ELF-1 (cell line): ENCODE results near the gene EFCAB5.
"Not testable (repeated sequence)": the region's sequence is repeated elsewhere in the genome, so short reads cannot be mapped to it uniquely, and the experiment has no call there.

Experiments used
- DNase-seq: peaks from one replicate; pipeline ENCODE4 v3.0.0-alpha.2; 2016; ENCODE audit warnings: low read depth, low spot score

Gene EFCAB5

DNA sequence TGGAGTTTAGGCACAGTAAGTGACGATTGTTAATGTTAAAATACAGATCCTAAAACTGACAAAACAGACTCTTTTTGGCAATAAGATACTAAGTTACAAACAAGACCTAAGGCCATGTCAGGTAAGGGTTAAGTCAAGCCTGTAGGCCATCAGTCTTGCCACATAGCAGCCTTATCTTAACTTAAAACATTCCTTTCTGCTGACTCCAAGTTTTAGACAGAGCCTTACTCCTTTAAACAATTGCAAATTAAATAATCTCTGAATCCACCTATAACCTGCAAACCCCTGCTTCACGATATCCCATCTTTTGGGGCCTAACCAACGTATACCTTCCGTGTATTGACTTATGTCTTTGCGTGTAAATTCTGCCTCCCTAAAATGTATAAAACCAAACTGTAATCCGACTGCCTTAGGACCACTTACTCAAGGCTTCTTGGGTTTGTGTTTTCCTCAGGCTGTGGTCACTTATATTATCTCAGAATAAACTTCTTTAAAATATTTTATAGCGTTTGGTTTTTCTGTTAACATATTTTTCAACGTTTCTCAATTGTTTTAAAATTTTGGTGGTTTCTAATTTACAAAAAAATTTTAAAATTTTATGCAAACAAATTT lies 64.4 kb downstream of the EFCAB5 start:
- DNase-seq, result peak; percentile 50

DNA sequence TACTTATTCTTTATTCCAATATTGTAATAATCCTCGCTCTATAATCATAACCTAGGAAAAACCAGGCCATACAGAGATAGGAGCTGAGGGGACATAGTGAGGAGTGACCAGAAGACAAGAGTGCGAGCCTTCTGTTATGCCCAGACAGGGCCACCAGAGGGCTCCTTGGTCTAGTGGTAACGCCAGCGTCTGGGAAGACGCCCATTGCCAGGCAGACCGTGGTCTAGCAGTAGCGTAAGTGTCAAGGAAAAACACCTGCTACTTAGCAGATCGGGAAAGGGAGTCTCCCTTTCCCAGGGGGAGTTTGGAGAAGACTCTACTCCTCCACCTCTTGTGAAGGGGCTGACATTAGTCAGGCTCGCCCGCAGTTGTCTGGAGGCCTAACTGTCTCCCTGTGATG lies 70.5 kb downstream of the EFCAB5 start:
- peak; percentile 5 for DNase-seq

DNA sequence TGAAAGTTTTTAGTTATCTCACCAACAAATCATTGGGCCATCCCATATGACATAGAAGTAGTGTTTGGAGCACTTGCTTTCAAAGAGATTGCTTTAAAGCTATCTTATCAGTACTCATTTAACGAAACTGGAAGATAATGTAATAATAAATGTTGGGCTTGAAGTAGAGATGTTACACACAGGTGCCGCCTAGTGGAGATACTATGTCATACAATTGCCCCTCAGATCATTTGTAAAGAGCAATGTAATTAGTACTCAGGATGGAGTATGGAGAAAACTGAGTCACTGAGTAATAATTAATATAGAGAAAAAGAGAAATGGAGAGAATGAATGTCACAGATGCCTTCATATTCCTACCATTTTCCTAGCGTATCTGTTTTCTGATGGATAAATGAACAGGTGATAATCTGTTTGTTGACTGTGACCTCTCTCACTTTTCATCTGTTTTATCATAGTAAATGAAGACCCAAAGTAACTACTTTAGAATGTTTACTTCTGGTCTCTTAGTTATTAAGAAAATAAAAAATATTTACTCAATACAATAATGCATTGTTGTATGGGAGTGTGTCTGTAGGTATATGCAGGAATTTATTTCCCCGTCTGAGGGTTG lies 80.4 kb downstream of the EFCAB5 start:
- no peak for DNase-seq

DNA sequence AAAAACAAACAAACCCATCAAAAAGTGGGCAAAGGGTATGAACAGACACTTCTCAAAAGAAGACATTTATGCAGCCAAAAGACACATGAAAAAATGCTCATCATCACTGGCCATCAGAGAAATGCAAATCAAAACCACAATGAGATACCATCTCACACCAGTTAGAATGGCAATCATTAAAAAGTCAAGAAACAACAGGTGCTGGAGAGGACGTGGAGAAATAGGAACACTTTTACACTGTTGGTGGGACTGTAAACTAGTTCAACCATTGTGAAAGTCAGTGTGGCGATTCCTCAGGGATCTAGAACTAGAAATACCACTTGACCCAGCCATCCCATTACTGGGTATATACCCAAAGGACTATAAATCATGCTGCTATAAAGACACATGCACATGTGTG lies 83.9 kb downstream of the EFCAB5 start:
- DNase-seq, result not testable (repeated sequence)

DNA sequence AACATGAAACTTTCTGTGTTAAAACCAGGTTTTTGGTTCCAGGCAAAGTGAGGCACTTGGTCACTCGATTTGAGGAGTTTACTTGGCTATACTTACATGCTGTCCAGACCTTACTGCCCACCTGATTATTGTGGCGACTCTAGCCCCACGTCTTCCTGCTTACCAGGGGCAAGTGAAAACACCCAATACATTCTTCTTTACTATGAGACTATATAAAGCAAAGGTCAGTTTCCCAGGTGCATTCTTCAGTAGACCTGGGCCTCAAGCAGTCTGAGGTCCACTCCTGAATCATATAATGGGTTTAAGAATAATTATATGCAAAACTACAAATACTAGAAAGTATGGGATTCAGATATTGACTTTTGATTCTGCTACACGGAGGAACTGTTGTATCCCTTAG lies 86.2 kb downstream of the EFCAB5 start:
- no peak for DNase-seq

DNA sequence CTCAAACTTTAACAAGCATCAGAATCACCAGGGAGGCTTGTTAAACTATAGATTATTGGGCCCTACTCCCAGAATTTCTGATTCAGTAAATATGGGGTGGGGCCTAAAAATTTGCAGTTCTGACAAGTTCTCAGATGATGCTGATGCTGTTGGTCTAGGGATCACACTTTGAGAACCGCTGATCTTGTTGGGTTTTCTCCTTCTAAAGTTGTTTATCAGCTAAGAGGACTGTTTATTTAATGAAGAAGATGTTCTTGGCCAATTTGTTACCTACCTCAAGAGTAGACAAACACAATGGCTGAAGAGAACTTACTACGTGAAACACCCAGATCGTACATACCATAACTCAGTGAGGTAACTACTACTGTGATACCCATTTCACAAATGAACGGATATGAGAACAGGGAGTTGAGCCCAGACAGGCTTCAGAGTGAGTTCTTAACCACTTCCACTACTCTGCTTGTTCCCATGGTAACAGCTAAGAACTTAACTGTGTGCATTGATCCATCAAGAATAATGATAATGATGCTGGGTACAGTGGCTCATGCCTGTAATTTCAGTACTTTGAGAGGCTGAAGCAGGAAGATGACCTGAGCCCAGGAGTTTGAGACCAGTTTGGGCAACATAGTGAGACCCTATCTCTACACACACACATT lies 89.9 kb downstream of the EFCAB5 start:
- no peak for DNase-seq

DNA sequence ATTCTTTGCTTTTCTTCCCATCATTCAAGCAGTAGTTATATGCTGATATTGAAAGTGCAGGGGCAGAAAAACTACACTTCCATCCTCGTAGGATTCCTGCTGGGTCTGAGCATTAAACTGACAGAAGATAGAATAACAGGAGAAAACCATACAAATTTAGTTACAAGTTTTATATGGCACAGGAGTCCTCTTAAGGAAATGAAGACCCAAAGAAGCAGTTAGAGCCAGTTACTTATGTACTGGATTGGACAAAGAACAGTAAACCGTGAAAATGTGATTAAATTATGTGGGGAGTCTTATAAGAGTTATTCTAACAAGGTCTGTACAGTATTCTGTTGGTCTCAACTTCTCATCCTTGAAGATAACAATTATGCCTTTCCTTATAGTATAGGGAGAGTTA lies 93.9 kb downstream of the EFCAB5 start:
- DNase-seq, result no peak

DNA sequence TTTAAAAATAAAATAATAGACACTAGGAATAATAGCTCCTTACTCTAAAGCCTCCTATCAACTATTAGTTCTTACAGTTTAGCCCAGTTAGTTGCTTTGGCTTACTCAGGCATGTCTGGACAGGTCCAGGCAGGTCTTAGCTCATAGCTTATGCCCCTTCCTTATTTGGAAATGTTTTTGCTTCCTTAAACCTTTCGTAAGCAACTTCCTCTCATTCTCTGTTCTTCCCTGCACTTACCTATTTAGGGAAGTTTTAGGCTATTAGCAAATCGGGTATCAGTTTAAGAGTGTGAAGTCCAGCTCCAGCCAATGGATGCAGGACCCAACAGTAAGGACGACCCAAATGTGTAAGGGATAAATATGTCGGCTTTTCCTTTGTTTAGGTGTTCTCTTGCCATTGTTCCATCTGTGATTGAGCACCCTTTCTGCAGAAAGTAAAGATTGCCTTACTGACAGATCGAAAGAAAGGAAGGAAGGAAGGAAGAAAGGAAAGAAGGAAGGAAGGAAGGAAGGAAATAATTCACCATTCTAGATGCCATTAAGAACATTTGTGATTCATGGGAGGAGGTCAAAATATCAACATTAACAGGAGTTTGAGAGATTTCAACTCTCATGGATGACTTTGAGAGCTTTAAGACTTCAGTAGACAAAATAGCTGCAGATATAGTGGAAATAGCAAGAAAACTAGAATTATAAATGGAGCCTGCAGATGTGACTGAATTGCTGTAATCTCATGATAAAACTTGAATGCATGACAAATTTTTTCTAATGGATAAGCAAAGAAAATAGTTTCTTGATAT lies 99.5 kb downstream of the EFCAB5 start:
- not testable (repeated sequence) for DNase-seq

DNA sequence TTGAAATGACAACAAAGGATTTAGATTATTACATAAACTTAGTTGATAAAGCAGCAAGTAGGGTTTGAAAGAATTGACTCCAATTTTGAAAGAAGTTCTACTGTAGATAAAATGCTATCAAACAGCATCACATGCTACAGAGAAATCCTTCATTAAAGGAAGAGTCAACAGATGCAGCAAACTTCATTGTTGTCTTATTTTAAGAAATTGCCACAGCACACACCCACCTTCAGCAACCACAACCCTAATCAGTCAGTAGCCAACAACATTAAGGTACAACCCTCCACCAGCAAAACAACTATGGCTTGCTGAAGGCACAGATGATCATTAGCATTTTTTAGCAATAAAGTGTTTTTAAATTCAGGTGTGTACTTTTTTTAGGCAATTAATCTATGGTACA lies 100.1 kb downstream of the EFCAB5 start:
- no peak for DNase-seq

DNA sequence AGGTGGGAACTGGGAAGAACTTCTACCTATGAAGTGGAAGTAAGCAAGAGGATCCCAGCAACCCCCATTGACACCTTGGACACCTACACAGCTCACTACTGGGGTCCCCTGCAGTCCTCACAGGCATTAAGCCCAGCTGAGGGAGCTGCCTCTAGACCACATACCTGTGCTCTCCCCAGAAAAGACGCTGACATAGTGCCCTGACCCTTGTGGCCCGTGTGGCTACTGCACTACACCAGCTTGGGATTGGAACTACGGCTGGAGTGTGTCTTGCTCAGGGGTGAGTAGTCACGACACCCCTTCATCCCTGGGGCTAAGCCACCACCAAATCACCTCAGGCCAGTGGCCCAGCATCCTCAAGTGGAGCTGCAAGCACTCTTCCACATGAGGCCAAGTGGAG lies 120.9 kb downstream of the EFCAB5 start:
- no peak for DNase-seq

DNA sequence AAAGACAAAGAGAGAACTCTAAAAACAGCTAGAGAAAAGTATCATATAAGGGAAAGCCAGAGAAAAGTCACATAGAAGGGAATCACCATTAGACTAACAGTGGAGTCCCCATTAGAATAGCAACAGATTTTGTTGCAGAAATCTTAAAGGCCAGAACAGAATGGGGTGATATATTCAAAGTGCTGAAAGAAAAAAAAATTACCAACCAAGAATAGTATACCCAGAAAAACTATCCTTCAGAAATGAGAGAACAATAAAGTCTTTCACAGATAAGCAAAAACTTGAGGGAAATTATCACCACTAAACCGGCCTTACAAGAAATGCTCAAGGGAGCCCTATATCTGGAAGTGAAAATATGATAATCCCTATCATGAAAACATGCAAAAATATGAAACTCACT lies 123.3 kb downstream of the EFCAB5 start:
- DNase-seq, result no peak

DNA sequence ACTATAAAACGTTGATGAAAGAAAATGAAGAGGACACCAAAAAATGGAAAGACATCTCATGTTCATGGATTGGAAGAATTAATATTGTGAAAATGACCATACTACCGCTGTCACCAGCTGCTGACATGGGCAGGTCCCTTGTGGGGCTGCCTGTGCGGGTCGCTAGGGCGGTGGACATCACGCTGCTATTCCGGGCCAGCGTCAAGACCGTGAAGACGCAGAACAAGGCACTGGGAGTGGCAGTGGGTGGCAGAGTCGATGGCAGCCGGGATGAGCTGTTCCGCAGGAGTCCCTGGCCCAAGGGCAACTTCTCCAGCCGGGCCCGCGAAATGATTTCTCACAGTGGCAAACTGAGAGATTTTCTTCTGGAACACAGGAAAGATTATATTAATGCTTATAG lies 127.0 kb downstream of the EFCAB5 start:
- DNase-seq, result no peak

DNA sequence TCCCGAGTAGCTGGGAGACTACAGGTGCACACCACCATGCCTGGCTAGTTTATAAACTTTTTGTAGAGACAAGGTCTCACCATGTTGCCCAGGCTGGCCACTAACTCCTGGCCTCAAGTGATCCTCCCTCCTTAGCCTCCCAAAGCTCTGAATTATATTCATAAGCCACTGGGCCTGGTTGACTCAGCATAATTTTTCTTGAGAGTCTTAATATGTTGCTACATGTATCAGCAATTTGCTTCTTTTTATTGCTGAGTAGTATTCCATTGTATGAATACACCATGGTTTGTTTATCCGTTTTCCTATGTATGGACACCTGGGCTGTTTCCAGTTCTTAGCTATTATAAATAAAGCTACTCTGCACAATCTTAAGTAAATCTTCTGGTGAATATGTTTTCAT lies 132.8 kb downstream of the EFCAB5 start:
- DNase-seq, result no peak

DNA sequence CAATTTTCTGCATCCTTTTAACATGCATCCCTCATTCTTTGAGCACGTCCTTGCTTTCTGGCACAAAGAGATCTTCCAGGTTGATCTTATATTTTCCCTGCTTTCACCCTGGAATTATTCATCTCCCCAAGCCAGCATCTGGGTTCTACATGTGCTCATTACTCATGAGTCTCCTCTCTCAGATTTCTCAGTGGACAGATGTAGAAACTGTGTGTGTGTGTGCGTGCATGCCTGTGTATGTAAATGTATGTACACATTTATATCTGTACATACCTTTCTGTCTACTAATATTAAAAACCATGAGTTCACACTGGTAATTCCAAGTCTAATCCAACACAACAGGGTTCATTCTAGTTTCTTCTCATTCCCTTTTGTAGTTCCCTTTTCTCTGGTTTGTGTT lies 133.3 kb downstream of the EFCAB5 start:
- no peak for DNase-seq

DNA sequence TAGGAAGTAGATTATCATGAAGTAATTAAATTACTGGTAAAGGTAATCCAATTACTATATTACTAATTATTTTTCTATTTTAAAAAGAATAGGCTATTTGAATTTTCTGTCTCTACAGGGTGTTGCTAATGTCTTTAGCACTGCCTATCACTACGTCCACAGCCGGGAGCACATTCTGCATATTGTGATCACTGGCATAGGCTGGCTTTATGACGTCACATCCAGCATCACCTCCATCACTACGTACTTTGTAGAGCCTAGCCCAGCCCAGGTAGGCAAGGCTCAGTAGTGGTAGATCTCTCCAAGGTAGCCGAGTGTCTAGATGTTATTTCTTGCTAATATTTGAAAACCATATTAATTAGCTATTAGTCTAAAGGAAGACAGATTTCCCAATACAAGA lies 141.3 kb downstream of the EFCAB5 start:
- no peak for DNase-seq

DNA sequence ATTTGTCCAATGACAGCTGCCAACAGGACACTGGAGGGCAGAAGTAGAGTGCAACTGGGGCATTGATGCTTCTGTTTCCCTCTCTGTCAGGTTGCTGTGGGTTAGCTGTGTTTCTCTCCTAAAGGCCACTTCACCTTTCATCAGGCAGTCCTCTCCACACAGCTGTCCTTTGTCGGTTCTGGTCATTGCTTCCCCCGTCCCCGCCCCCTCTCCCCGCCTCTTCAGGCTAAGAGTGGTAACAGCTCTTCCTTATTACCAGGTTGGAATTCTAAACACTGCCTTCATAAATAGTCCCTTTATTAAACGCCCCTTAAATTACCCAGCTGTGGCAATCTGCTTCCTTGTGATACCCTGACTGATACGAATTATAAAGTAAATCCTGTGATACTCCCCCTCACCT lies 143.4 kb downstream of the EFCAB5 start:
- DNase-seq, result no peak

DNA sequence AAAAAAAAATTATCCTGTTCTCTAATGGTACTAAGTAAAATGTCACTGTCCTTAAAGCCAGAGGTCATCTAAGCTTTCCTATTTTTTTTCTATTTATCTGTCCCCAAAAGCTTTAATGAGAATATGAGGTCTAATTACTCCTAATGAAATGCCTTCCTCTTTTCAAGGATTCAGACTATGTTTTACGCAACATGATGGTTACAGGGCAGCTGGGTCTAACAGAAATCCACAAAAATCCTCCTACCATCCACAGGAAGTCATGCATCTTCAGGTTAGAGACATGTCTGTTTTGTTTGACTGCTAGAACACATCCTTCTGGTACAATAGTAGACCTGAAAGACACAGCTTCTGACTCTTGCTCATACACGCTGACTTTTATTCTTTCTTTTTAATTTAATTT lies 145.5 kb downstream of the EFCAB5 start:
- no peak for DNase-seq

DNA sequence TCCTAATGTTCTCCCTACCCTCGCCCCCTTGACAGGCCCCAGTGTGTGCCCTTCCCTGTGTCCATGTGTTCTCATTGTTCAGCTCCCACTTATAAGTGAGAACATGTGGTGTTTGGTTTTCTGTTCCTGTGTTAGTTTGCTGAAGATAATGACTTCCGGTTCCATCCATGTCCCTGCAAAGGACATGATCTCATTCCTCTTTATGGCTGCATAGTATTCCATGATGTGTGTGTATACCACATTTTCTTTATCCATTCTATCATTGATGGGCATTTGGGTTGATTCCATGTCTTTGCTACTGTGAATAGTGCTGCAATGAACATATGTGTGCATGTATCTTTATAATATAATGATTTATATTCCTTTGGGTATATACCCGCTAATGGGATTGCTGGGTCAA lies 146.0 kb downstream of the EFCAB5 start:
- not testable (repeated sequence) for DNase-seq

DNA sequence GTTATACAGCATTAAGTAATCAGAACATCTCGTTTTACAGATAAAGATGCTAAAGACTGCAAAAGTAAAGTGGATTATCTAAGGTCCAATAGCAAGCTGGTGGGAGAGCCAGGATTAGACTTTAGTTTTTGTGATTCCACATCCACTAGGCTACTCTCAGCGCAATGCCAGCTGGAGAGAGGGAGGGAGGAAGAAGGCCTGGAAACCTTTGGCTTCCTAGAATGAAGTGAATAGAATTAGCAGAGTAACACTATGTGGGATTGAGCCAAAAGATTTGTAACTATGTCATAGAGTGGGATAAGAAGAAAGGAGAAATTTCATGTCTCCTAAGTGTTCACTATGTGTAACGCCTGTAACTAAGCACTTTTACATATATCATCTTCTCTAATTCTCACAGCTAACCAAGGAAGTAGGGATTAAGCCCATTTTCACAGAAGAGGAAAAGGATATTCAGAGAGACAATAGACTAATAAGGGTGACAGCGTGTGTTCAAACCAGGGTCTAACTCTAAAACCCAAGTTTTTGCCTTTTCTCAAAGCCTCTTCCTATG lies 149.8 kb downstream of the EFCAB5 start:
- DNase-seq, result no peak

DNA sequence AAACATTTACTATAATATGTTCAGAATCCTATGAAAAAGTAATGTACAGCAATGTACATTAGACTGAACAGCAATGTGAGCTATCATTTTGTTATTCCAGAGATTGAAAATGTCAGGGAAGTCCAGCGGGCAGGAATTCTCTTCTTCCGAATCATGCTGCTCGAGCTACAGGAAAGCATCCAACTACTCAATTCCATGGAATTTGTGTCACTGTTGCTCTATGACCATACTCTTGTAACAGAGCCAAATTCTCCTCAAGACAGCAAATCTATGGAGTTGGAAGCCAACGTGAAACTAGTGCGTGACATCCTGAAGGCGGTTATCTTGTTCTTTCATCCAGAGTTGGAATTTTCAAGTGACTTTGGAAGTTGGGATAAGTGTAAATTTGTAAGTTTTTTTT lies 150.3 kb downstream of the EFCAB5 start:
- DNase-seq, result no peak

DNA sequence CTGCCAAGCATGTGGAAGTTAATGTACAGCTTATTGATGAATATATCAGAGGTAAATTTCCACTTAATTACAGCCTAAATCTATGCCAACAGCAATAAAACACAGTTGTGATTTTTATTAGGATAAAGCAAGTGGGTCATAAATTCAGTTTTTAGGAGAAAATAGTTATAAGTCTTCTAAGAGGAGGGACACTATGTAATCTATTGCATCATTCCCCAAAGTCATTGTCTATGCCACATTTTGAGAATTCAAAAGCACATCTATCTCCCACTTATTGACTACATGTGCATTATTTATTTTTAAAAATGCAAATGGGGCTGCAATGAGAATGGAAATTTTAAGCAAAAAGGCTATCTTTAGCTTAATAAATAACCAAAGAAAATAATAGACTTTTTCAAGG lies 151.5 kb downstream of the EFCAB5 start:
- DNase-seq, result no peak

DNA sequence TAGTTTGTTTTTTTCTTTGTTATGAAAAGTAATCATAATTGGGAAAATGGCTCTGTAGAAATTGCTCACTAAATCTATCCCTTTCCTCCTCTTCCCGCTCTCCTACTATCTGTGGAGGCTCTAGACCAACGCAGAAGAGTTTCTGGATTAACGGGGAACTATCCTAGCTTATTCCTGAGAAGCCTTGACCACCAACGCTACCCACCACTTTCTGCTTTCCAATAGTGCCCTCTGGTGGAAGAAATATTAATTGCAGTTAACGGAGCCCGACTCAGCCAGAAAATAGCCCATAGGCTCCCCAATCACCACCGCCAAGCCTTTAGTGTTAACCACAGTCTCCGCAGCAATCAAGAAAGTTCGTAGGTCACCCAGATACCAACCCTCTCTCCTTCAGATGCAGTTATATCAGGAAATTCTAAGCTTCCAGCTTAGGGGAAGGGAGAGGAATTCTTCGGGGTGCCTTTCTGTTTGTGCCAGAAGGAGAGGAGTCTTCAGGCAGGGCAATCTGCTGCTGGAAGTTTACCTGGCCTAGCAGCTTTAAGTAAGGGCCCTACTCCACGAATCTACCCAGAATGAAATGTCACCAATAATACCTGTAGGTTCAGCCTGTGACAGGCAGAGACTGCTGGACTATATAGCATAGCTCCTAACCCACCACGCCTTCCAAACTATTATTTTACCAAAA lies 152.2 kb downstream of the EFCAB5 start:
- DNase-seq, result peak; percentile 93
